Activated CD8-positive, alpha-beta memory T cell treated with anti-CD3 and anti-CD28 coated beads, Interleukin-2, amount 50 U/mL, for 1 hour (primary cell): Measurements from ENCODE around the gene NAA35.
"Not testable (repeated sequence)": the region's sequence is repeated elsewhere in the genome, so short reads cannot be mapped to it uniquely, and the experiment has no call there.

ENCODE experiments used
- DNase-seq: peaks from one replicate; pipeline ENCODE4 v3.0.0-alpha.2; 2020; ENCODE audit errors: extremely low read depth

NAA35 gene

GRCh38 chr9:86034863-86035734 is 94.2 kb downstream of the NAA35 start:
- no peak for DNase-seq

DNA sequence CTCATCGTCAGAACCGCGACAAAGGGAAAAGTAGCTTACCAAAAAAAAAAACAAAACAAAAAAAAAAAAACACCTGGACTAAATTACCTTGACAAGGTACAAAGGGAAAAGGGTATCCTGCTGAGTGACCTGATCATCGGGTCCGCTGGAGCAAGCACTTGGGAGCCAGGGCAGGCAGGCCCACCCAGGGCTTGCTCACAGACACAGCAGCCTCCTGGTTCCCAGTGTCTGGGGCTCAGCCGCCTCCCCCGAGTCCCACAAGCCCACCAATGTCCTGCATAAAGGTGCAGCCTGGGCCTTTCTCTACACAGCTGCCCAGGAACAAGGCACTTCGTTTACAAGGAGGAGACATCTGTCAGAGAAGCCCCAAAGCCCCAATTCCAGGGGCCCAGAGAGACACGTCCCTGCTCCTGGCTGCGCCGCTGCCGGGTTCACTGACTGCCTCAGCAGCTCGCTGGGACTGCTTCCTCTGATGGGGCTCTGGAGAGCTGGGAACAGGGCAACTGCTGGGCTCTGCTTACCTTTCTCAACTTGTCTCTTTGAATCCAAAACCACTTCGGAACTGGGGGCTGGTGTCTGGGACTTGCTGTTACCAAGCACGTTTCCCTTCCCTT is 95.0 kb downstream of the NAA35 start:
- DNase-seq, result no peak

GRCh38 chr9:86036555-86036954 is 95.6 kb downstream of the NAA35 start:
- DNase-seq, result no peak

GRCh38 chr9:86039991-86040860 is 99.3 kb downstream of the NAA35 start:
- DNase-seq, result no peak

- no peak for DNase-seq
These were observed 99.9 kb downstream of the NAA35 start for GRCh38 chr9:86040861-86041155.

DNA sequence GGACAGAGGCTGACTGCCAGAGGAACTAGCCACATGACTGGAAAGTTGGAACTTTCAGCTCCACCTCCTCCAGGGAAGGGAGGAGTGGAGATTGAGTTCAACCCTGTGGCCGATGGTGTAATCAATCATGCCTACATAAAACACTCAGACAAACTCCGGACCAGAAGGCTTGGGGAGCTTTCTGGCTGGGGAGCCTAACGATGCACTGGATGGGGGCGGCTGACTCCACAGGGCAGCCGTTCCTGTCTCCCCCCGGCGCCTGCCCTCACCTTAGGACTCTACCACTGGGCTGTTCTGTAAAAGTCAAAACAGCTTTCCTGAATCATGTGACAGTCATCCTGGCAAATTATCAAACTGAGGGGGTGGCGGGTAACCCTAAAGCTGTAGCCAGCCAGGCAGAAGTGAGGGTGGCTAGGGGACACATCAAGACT is 100.4 kb downstream of the NAA35 start:
- no peak for DNase-seq

DNA sequence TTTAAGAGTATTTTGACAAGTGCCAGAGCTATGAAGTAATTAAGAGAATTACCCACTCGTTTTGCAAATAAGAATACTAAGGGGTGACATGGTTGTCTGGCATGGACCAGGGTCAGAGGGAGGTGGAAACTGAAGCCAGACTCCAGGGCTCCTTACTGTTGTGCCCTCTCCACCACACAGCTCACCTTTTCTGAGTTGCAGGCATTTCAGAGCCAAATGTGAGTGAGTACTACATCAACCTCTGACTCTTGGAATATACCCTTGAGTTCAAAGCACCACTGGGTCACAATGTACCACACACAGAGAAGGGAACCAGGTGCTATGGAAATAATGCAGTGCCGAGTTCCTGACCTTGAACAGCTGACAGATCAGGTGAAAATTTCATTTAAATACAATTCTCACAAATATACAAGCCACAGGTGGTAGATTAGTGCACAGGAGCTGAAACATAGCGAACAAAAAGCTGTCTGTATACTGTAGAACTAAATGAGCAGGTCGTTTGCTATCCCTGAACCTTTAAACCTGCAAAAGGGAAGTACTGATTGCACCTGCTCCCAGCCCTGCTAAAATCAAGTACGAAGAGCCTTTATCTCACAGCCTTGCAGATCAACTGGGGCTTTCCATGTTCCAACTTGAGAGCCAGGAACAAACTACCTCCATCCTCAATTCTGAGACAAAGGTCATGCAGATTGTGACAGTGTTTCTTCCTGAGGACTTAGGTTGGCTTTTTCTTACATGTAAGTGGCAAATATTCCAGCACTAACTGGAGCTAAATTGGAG is 101.4 kb downstream of the NAA35 start:
- DNase-seq, result no peak

GRCh38 chr9:86043586-86043985 is 102.6 kb downstream of the NAA35 start:
- DNase-seq, result no peak

DNA sequence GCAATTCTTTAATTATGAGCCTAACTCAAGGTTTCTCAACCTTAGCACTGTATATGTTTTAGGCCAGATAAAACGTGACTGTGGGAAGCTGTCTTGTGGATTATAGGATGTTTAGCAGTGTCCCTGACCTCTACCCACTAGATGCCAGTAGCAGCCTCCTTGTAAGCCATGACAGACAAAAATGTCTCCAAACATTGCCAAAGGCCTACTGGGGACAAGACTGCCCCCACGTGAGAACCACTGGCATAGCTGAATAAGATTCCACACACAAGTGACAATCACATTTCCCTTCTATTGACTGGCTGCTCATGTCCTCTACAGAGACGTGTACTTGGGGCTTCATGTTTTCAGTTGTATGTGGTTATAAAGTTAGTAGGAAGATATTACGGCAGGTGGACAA is 103.1 kb downstream of the NAA35 start:
- no peak for DNase-seq

- DNase-seq, result no peak
These were observed 104.7 kb downstream of the NAA35 start for GRCh38 chr9:86045654-86046053.

DNA sequence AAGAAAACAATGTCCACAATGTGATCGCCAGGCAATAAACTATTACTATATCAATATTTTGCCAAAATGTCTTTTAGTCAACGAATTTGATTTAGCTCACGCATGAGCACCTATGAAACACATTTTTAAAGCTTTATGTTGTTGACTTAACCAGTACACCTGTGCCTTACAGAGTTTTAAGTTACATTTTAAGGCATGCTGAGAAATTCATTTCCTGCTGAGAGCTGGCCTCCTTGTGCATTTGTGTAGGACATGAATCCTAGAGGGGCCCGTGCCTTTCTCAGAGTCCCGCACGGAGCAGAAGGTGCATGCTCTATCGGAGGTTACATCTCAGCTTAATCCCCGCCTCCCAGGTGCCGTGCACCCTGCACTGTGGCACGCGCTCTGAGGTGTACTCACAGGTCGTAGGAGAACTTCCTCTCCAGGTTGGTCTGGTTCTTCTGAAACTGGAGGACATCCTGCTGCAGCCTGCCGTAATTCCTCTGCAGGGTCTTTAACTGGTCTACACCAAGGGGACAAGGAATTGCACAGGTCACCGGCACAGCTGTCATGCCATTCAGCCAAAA is 105.2 kb downstream of the NAA35 start:
- no peak for DNase-seq

- DNase-seq, result no peak
These were observed 106.0 kb downstream of the NAA35 start for GRCh38 chr9:86046930-86047341.

DNA sequence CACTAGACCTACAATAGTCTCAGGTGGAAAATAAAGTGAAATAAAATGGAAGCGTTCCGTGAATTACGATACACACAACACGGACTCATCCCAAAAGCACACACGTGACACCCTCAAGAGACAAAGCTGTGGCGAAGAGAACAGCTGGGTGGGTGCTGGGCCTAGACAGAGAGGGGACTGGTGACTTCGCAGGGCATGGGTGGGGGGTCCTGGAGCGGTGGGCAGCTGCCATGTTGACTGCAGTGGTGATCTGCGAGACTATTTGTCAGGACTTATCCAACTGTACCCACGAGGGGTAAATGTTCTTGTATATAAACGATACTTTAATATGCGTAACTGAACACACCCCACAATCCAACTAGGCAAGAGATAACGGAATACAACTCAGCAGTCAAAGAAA is 106.4 kb downstream of the NAA35 start:
- DNase-seq, result no peak

- not testable (repeated sequence) for DNase-seq
These were observed 107.2 kb downstream of the NAA35 start for GRCh38 chr9:86048018-86048742.

- DNase-seq, result no peak
These were observed 111.9 kb downstream of the NAA35 start for GRCh38 chr9:86052556-86053468.

- DNase-seq, result no peak
These were observed 113.7 kb downstream of the NAA35 start for GRCh38 chr9:86054695-86055094.

GRCh38 chr9:86057491-86057890 is 116.5 kb downstream of the NAA35 start:
- no peak for DNase-seq

DNA sequence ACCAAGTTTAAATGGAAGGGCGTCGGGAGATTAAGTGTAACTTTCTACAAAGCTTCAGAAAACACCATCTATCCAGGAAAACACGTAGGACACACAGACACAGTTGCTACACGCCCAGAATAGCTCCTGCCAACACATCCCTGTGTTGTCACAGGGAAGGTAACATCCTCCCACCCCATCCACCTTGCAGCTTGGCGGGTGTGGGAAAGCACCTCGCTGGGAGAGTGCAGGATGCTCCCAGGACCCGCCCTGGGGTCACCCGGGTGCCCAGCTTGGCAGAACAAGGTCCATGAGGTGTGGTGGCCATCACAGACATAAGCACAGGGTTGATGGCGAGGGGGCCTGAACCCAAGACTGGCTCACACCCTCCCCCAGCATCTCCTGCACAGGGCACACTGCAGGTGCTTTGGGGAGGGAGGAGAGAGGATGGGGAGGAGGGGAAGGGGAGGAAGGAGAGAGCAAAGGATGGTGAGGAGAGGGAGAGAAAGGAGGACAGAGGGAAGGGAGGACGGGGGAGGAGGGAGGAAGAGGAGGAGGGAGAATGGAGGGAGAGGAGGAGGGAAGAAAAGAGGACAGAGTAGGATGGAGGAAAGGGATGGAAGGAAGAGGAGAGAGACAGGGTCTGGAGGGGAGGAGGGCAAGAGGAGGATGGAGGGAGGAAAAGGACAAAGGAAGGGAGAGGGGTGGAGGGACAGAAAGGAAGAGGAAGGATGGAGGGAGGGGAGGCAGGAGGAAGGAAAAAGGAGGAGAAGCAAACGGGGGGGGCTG is 121.2 kb downstream of the NAA35 start:
- DNase-seq, result no peak
